Islet of Langerhans (tissue), 1 donor: ENCODE data around the gene CFP.

Experiments
- FAIRE-seq: peaks from one replicate; lab custom pipeline; 2011; peaks lifted over from hg19 to GRCh38; lab: Jason Lieb, UNC

CFP gene

DNA sequence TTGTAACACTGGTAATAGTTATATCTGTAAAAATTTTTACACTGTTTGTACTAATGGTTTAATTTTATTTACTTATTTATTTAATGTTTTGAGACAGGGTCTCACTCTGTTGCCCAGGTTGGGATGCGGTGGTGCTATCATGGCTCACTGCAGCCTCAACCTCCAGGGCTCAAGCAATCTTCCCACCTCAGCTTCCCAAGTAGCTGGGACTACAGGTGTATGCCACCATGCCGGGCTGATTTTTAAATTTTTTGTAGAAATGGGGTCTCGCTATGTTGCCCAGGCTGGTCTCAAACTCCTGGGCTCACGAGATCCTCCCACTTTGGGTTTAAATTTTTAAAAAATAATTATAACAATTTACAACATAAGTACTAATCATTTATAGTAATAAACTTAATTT lies 26.6 kb downstream of the CFP start:
- FAIRE-seq, result peak; percentile 13

DNA sequence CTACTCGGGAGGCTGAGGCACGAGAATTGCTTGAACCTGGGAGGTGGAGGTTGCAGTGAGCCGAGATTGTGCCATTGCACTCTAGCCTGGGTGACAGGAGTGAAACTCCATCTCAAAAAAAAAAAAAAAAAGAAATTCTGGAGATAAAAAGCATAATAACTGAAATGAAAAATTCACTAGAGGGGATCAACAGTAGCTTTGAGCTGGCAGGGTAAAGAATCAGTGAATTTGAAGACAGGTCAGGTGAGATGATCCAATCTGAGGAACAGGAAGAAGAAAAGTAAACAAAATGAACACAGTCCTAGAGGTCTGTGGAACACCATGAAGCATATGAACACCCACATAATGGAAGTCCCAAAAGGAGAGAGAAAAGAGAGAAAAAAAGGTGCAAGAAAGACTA lies 32.5 kb downstream of the CFP start:
- no peak for FAIRE-seq

DNA sequence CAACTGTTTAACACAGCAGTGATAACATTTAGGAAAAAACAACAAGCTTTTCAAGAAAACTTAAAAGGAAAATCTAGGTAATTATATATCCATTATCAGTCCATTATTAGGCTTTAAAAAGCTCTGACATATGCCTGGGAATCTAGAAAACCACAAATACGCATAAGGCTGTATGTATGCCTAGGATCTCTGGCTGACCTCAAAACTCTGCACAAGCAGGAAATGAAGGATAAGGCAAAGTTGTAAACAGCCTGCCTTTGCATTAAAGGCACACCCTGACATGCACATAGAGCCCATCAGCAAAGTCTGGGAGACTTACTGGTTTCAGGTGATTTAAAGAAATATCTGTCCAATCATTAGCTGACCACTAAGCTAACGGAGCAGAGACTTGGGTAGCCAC lies 33.5 kb downstream of the CFP start:
- FAIRE-seq, result no peak

DNA sequence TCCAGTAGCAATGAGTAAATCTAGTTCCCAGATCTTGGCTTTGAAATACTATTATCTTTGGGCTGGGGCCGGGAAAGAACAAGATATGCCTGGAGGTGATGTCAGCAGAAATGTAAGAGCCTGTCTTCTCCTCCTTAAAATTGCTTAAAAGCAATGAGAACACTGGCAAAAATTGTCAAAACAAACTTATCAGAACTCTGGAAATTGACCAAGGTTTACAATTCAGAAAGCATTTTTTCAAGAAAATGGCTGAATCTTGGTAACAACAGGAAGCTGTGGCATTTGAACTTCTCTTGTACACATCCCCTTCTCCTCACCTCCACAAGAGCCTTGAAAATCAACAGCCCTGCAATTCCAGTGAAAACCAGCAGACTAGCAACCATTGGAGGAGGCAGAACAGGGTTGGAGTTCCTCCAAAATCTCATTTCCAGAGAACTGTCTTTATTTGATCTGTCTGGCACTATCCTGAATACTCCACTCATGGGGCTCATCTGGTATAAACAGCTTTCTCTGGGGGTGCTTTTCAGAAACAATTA lies 33.9 kb downstream of the CFP start:
- FAIRE-seq, result no peak

DNA sequence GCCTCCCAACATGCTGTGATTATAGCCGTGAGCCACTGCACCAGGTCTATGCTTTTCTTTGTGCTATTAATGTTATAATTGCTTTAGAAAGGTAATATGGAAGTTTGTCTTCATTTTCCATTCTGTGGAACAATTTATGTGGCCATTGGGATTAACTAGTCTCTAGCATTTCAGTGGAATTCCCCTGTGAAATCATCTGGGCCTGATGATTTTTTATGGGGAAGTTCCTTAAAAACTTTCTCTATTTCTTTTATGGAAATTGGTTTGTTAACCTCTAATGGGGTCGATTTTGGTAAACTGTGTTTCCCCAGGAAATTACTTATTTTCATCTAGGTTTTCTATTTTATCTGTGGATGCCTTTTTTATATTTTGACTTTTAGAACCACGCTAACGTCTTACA lies 36.2 kb downstream of the CFP start:
- FAIRE-seq, result no peak

DNA sequence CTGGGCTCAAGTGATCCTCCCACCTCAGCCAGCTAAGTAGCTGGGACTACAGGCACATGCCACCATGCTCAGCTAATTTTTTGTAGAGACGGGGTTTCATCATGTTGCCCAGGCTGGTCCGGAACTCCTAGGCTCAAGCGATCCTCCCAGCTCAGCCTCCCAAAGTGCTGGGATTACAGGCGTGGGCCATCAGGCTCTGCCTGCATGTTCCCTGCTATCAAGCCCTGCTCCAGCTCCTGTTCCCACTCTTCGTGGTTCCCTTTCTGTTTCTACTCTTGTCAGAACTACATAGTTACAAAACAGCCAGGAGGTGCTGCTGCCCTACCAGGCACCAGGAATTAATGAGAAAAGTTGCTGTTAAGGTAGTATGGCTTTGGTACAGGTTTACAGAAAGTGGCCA lies 38.7 kb downstream of the CFP start:
- no peak for FAIRE-seq

DNA sequence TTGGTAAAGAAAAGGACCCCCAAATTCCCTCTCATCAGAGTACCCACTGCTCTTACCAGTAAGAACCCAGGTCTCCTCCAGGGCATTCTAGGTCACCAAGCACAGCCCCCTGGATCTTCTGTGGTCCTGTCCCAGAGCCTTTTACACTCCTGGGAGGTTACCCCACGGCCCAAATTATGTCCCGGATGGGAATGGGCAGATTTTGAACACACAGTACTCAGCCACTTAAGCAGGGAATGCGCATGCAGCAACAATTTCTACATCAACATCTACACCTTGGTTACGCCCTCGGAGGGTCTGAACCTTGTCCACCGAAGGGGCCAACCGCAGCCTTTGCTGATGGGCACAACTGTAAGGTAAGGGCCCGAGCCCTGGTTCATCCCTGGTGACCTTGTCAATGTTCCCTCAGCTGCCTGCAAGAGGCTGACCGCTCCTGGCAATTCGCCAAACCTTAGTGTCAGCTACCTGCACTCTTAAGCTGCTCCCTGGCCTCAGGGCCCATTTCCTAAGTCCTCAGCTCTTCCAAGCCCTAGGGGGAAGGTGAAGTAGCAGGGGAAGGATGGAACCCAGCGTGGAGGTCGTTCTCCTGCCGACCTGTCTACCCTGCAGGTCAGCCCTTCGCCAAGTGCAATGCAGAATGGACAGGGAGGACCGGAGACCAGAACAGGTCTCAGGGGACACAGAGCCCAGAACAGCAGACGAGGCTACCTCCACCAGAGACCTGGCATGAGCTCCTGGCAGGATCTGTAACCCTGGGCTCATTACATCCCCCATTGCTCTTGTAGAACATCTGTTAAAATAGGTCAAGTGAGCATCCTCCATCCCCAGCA lies 41.6 kb downstream of the CFP start:
- FAIRE-seq, result no peak

DNA sequence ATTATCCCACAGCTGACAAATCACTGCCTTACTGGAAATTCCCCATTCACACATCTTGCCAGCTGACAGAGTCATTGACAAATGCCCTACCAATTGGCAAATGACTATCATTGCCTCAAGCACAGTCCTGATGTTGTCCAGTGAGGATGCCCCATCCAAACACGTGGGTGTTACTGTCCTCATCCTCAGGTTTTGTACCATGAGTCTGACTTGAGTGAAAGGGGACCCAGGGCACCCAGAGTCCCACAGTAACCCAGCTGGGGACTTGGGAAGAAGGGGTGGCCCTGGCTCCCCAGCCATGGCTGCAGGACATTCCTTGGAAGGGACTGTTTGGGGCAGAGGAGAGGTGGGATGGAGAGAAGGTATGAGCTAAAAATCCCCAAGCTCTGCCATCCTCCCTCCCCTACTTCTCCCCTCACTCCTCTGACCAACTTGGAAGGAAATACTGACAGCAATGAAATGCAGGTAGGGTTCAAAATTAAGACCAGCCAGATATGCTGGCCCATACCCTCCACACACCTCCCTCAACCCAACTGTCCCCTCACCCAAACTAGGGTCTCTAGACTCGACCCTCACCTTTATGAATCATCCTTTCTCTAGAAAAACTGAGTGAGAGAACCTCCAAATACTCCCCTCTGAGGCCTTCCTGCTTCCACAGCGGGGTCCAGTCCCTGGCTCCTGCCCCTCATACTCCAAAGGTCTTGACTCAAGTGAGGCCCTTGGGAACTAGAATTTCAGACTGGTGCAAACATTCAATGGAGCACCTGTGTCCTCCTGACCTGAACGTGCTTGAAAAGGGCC lies 42.4 kb downstream of the CFP start:
- no peak for FAIRE-seq

DNA sequence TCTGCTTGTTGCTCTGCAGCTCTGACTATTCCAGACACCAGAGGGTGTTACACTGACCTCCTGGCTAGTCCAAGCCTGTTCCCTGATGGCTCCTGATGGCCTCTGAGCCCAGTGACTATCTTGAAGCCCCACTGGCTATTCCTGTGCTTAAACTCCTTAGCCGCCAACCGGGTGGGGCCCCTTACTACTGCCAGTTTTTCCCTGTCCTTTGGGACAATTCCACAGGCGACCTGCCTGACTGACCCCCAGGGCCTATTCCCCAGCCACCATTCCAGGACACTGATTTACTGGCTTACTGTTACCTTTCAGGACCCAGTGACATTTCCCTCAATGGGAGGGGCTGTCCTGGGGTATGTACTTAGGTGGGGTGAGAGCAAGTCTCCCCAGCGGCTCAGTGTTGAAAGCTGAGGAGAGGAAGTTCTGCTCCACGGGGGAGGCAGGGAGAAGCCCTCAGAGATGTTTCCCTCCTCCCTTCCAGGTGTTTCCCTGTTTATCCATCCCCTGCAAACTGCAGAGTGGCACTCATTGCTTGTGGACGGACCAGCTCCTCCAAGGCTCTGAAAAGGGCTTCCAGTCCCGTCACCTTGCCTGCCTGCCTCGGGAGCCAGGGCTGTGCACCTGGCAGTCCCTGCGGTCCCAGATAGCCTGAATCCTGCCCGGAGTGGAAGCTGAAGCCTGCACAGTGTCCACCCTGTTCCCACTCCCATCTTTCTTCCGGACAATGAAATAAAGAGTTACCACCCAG lies 43.5 kb downstream of the CFP start:
- FAIRE-seq, result no peak

DNA sequence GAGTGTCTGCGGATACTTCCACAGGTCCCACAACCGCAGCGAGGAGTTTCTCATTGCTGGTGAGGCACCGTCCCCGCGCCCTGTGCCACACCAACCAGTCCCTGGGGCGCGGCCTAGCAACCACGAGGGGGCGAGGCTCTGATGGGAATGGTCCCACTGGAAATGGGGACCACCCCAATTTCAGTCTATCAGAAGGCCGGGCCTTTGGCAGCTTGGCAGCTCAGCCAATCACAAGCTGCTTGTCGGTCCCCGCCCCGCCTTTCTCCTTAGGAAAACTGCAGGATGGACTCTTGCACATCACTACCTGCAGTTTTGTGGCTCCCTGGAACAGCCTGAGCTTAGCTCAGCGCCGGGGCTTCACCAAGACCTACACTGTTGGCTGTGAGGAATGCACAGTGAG lies 44.5 kb downstream of the CFP start:
- no peak for FAIRE-seq

DNA sequence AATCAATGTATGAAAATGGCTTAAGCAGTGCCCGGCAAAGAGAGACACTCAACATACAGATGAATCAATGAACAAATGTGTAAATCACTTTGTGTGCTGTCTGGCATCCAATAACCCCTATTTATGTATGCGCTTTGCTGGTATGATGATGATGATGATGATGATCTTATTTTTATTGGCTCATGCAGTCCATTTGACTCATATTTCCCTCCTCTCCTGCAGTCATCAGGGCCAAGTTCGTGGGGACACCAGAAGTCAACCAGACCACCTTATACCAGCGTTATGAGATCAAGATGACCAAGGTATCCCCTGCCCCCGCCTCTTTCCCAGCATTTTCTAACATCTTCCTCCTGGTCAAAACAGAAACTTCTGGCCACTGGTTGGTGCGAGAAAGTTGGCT lies 45.0 kb downstream of the CFP start:
- no peak for FAIRE-seq

DNA sequence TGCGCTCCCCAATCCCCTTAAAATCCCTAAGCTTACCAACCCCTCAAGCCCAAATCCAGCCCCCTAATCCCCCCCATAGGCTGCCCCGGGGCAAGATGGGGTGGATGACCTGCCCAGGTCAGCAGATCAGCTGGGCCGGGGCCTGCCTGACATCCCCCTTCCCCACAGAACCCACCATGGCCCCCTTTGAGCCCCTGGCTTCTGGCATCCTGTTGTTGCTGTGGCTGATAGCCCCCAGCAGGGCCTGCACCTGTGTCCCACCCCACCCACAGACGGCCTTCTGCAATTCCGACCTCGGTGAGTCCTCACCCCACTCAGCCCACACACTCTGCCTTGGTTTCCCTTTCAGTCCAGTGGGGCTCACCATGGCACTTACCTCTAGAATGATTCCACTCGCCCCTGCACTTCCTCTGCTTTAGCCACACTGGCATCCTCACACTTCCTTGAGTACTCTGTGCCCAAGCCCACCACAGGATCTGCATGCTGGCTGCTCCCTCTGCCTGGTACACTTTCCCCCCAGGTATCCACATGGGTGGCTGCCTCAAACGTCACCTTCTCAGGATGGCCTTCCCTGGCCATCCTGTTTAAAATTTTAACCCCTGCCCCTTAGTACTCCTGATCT lies 46.4 kb downstream of the CFP start:
- no peak for FAIRE-seq

DNA sequence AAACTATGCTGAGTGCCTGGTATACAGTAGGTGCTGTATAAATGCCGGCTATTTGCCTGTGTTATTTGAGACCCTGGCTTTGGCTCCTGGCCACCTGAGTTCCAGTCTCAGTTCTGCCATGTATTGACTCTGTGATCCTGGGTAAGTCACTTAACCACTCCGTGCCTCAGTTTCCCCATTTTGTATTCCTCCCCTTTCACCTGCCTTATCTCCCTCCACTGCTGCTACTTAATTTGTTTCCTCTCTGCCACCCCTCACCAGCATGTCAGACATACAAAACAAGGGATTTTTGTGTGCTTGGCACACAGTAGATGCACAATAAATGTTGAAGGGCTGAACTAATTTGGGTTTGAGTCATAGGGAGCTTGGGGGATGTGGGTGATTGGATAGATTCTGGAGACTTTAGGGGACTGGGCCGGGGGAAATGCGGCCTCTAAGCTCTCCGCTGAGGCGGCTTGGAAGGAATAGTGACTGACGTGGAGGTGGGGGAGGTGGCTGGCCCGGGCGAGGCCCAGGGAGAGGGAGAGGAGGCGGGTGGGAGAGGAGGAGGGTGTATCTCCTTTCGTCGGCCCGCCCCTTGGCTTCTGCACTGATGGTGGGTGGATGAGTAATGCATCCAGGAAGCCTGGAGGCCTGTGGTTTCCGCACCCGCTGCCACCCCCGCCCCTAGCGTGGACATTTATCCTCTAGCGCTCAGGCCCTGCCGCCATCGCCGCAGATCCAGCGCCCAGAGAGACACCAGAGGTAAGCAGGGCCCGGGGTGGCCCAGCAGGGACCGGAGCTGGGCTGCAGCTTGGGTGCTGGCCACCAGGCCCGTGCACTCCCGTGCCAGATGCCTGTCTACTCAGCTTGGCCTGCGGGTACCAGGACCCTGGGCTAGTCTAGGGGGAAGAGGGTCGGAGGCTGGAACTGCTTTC lies 47.7 kb downstream of the CFP start, which contains the start of gene TIMP1:
TSS of gene TIMP1 (plus strand) at position 706 of the 917 bp plus-strand sequence. CDS start 980 bp downstream, outside the sequence.
- FAIRE-seq, result peak; percentile 70

DNA sequence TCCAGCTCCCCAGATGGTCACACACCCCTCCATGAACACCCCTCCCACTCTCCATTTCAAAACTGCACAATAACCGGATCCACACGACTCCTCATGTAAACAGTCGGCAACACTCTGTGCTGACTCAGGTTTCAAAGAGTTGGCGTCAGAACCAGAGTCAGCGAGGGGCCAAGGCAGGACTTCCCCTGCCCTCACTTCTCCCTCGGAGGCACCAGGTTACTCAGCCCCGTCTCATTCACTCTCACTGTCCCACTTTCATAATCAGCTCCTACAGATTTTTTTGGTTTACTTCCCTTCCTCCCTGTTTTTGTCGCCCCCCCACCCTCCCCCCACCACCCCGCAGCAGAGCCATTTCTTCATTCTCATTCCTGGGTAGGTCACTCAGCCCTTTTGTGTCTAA lies 50.2 kb downstream of the CFP start:
- no peak for FAIRE-seq

DNA sequence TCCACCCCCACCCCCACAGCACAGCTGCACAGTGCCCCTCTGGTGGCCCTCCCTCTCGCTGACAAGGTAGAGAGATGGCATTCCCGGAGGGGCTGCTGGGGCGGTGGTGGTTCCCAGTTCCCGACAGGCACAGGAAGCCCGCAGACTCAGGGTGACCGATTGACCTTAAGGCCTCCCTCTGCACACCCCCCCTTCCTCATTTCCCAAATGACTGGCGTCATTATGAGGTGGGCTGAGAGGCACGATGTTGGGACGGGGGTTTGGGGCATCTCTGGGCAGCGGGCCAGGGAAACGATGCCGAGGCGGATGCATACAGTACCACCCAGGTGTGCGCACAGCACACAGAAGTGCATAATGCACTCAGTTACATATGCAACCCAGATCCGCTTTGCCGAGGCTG lies 51.0 kb downstream of the CFP start:
- no peak for FAIRE-seq

DNA sequence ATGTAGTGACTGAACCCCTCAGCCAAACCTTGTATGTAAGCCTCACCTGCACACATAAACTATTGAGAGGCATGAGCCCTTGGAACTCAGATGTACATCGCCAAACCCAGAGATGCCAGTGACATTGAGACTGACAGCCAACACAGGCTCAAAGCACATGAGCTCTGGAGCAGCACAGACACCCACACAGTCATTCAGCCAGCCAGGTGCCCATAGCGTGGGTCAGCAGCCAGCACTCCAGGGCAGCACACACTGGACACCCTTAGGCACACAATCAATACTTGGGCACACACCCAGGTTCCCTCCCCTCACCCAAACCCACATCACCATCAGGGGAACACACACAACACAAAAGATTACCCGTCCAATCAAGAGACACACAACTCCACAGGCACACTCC lies 51.8 kb downstream of the CFP start:
- FAIRE-seq, result no peak

DNA sequence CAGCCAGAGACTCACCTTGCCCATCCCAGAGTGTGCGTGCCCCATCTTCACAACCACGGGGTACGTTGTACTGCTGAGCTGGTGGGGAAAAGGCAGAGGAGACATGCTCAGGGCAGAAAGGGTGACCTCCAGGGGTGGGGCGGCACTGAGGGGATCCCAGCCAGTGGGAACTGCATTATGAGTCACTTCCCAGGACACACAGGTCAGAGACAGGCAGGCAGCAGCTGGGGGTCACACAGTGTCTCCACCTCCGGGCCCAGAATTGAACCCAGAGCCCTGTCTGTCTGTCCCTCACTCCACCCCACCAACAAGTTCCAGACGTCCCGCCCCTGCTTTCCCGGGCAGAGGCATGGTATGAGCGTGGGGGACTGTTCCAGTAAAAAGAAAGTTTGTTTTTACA lies 52.3 kb downstream of the CFP start:
- FAIRE-seq, result no peak

DNA sequence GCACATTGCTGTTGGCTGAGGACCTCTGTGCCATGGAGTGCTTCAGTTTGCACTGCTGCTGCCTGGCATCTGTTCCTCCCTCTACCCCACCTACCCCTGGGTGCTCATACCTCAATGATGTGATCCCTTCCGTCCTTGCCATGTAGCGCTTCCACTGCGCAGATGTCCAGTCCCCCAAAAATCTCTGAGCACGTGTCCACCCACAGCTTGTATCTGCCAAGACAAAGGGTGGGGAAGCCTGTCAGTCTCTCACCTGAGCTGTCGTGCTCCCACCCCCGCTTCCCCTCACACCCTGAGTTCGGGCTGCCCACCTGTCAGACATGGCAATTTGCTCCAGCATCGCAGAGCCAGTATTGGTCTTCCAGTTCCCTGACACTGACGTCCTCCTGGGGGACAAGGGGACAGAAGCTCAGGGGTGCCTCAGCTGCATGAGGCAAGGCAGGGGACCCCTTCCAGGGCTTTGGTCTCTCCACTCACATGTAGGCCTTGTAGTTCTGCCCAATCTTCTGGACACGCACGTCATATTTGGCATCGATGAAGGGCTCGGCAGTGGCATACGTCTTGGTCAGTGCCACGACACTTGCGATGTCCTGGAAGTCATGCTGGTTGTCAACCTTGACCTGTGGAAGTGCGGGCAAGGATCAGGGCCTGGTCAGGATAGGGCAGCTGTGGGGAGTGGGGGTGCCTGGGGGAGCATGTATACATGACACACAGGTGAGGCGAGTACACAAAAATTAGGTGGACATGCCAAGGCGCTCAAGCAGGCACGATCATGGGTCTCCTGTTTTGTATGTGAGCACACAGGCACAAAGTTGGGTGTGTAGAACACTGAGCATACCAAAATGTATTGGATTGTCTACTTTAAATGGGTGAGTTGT lies 53.5 kb downstream of the CFP start:
- no peak for FAIRE-seq

DNA sequence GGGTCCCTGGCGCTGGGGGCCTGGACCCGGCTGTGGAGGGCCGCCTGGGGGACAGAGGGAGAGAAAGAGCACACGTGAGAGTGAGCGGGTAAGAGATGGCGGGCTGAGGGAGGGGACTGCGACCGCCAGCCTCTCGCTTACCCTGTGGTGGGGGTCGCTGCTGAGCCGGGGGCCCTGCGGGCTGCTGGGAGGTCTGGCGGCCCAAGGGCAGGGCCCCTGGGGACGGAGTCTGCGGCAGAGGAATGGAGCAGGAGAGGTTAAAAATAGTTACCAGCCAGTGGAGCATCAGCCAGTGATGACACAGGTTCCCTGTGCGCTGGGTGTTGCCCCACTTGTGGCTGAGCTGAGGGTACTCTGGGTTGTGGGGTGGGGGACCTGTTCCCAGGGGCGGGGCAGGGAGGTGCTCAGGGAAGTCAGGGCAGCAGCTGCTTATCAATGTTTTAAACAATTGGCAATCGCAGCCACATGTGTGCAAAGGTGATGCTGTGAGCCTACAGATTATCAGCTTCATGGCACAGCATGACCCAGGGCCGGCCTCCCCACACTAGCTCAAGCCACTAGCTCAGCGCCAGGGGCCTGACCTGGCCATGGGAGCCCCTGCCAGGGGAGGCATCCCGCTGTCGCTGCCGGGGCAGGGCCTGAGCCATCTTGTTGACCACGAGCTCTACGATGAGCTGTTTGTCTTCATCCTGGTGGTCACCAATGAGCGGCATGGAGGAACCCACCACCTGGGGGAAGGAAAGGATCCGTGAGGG lies 55.0 kb downstream of the CFP start:
- no peak for FAIRE-seq
